GM12878 (cell line): ENCODE results near the gene LMOD1. TPM values are rescaled to one million over a fixed set of nuclear protein-coding genes. Genes with fewer than 3 reads are reported as not detected.

Experiments
- CBFB ChIP-seq: IDR thresholded peaks from 2 replicates; pipeline ENCODE4 v1.6.1; 2016; ENCODE audit warnings: antibody characterized with exemption, low read depth
- CREM ChIP-seq: IDR thresholded peaks from 2 replicates; pipeline ENCODE4 v1.6.1; 2014; ENCODE audit warnings: antibody characterized with exemption, low read depth
- CUX1 ChIP-seq: IDR thresholded peaks from 2 replicates; pipeline ENCODE4 v1.6.1; 2012; ENCODE audit warnings: improper control_type of control experiment, low read depth, low read length; ENCODE audit not compliant: insufficient replicate concordance
- GABPA ChIP-seq: IDR thresholded peaks from 2 replicates; pipeline ENCODE4 v1.6.1; 2014; ENCODE audit warnings: antibody characterized with exemption, low read depth, mild to moderate bottlenecking, inconsistent platforms
- TBL1XR1 ChIP-seq: IDR thresholded peaks from 2 replicates; pipeline ENCODE4 v1.6.1; 2012; ENCODE audit warnings: low read depth, low read length, improper control_type of control experiment
- polyA plus RNA-seq, 11 experiments: library from polyadenylated mRNA; depleted of rRNA in 4 of 11; unstranded in 6 of 11; stranded (reverse) in 5 of 11; fragments of >200 nt; fragmentation: Nextera tagmentation in 4 of 11; fragmentation: Illumina TruSeq in 1 of 11; extraction: Ambion mirVana in 4 of 11; extraction: Trizol in 1 of 11; gene quantifications; 1 replicate in 1 of 11; 2 replicates in 10 of 11; pipeline versions ENCODE4 v1.2.1 to v1.2.3, GENCODE V29; 2011 to 2016; ENCODE audit warnings: inconsistent platforms in 2 of 11, missing spikeins in 2 of 11, low read depth in 1 of 11
- total RNA-seq, 4 experiments: library from RNA; depleted of rRNA in 3 of 4; stranded (reverse); fragments of >200 nt in 3 of 4; fragmentation: Illumina TruSeq in 1 of 4; extraction: Trizol in 1 of 4; gene quantifications; 2 replicates each; pipeline versions ENCODE4 v1.2.1 to v1.2.3, GENCODE V29; 2013 to 2021
- TF ChIP-seq, protein P1 (sequence below): fragments of 450-650 bp; IDR thresholded peaks from 2 replicates; pipeline ENCODE4 v1.6.1; 2017; ENCODE audit warnings: mild to moderate bottlenecking, low read depth, inconsistent platforms; ENCODE audit not compliant: poor library complexity, severe bottlenecking
- TF ChIP-seq, protein P2 (sequence below): IDR thresholded peaks from 2 replicates; pipeline ENCODE4 v1.6.1; 2011; ENCODE audit warnings: mild to moderate bottlenecking, low read depth, low read length, moderate library complexity; ENCODE audit not compliant: insufficient replicate concordance

The LMOD1 gene
- total and polyA plus RNA-seq, 10 of the 15 experiments (the other 5 are each of a cell fraction or from before 2014, with no cell fraction given): 0.15 TPM; not detected in 9

- TF ChIP-seq CUX1 (no peak), CREM (peak; percentile 71), CBFB (no peak), GABPA (no peak), TBL1XR1 (no peak)
- TF ChIP-seq, protein P1, sequence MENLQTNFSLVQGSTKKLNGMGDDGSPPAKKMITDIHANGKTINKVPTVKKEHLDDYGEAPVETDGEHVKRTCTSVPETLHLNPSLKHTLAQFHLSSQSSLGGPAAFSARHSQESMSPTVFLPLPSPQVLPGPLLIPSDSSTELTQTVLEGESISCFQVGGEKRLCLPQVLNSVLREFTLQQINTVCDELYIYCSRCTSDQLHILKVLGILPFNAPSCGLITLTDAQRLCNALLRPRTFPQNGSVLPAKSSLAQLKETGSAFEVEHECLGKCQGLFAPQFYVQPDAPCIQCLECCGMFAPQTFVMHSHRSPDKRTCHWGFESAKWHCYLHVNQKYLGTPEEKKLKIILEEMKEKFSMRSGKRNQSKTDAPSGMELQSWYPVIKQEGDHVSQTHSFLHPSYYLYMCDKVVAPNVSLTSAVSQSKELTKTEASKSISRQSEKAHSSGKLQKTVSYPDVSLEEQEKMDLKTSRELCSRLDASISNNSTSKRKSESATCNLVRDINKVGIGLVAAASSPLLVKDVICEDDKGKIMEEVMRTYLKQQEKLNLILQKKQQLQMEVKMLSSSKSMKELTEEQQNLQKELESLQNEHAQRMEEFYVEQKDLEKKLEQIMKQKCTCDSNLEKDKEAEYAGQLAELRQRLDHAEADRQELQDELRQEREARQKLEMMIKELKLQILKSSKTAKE: no peak
- TF ChIP-seq, protein P2, sequence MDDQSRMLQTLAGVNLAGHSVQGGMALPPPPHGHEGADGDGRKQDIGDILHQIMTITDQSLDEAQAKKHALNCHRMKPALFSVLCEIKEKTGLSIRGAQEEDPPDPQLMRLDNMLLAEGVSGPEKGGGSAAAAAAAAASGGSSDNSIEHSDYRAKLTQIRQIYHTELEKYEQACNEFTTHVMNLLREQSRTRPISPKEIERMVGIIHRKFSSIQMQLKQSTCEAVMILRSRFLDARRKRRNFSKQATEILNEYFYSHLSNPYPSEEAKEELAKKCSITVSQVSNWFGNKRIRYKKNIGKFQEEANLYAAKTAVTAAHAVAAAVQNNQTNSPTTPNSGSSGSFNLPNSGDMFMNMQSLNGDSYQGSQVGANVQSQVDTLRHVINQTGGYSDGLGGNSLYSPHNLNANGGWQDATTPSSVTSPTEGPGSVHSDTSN: no peak
These were observed 63.6 kb downstream of the LMOD1 start (continued) for GRCh38 chr1:201882665-201883132.
